GM13977 (cell line): ENCODE data around the gene ZNF423.

Source experiments
- DNase-seq: peaks from one replicate; pipeline ENCODE4 v3.0.0; 2012; ENCODE audit warnings: low spot score
- in situ Hi-C: fragments of 300-500 bp; cut with MboI; formaldehyde crosslinking; loops from one replicate; pipeline ENCODE4 v1.12.0; 2022; ENCODE audit warnings: low sequenced_read_pairs, low pct_unique_long_range_greater_than_20kb, mixed read lengths, inconsistent platforms; ENCODE audit not compliant: unreplicated experiment
- TF ChIP-seq, protein P1 (sequence below): IDR thresholded peaks from 2 replicates; pipeline ENCODE4 v1.5.1; 2012; ENCODE audit warnings: mild to moderate bottlenecking, control low read depth; ENCODE audit not compliant: insufficient read depth; ENCODE audit errors: extremely low read depth, missing control alignments

ZNF423 gene

DNA sequence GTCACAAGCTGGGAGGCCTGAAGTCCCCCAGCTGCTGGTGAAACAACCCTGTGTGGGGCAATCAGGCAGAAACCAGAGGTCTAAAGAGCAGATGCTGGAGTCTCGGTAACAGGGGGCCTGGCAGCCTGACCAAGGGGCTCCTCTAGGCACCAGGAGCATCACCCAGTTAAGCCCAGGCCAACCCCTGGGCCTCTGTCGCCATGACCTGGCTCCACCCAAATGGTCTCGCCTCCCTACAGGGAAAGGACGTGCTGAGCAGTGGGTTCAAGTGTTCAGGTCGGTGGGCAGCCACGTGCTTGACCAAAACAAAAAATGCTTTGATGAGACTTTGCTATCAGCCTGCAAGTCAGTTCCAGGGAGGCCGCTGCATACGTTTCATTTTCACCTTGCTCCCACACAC, 240.3 kb downstream of the ZNF423 start:
- in situ Hi-C loops, result no loop called here

DNA sequence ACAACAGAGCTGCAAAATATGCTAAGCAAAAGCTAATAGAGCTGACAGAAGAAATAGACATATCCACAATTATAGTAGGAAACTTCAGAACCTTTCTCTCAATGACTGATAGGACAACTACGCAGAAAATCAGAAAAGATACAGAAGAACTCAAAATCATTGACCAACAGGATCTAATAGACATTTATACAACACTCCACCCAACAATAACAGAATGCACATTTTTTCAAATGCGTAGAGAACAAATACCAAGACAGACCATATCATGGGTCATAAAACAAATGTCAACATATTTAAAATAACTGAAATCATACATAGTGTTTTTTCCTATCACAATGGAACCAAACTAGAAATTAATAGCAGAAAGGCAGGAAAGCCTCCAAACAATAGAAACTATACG, 244.9 kb downstream of the ZNF423 start:
- in situ Hi-C loops, result no loop called here
- TF ChIP-seq, protein P1, sequence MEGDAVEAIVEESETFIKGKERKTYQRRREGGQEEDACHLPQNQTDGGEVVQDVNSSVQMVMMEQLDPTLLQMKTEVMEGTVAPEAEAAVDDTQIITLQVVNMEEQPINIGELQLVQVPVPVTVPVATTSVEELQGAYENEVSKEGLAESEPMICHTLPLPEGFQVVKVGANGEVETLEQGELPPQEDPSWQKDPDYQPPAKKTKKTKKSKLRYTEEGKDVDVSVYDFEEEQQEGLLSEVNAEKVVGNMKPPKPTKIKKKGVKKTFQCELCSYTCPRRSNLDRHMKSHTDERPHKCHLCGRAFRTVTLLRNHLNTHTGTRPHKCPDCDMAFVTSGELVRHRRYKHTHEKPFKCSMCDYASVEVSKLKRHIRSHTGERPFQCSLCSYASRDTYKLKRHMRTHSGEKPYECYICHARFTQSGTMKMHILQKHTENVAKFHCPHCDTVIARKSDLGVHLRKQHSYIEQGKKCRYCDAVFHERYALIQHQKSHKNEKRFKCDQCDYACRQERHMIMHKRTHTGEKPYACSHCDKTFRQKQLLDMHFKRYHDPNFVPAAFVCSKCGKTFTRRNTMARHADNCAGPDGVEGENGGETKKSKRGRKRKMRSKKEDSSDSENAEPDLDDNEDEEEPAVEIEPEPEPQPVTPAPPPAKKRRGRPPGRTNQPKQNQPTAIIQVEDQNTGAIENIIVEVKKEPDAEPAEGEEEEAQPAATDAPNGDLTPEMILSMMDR, result no peak
- DNase-seq, result no peak

More for the DNA sequence above, 240.3 kb downstream of the ZNF423 start:
- no peak for DNase-seq
- TF ChIP-seq, protein P1, result no peak

DNA sequence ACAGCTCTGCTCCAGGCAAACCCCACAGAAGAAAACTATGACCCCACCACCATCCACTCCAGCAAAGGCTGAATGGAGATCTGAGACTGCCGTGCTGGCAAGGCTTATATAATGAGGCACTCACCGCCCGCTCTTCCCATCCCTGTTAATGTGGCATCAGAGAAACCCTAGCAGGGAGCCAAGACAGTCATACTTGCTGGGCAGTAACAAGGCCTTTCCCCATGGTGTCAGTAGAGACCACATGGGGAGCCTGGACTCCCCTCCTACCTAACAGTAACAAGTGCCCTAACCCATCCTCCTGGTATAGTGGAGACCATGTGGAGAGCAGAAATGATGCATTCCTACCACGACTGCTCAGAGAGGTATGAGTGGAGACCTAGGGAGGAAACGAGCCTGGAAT, 247.1 kb downstream of the ZNF423 start:
- TF ChIP-seq, protein P1, result peak; percentile 26
- no peak for DNase-seq
- in situ Hi-C loops, result no loop called here

DNA sequence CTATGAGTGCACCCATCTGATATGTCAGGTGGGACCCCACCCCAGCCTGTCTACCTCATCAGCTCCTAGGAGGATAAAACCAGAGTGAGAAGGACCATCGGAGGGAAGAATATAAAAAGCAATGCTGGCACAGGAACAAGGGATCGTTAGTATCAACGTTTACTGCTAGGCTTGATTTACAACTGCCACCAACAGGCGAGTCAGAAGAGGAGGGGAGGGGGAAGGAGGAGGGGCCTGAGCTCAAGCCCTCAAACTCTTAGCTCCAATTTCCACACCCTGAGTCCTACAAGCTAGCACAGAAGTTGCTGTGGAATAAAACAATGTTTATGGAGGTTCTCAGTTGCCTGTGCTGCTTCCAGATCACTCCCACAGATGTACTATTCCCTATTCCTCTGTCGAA, 247.8 kb downstream of the ZNF423 start:
- in situ Hi-C loops, result no loop called here
- no peak for DNase-seq
- TF ChIP-seq, protein P1, result no peak

DNA sequence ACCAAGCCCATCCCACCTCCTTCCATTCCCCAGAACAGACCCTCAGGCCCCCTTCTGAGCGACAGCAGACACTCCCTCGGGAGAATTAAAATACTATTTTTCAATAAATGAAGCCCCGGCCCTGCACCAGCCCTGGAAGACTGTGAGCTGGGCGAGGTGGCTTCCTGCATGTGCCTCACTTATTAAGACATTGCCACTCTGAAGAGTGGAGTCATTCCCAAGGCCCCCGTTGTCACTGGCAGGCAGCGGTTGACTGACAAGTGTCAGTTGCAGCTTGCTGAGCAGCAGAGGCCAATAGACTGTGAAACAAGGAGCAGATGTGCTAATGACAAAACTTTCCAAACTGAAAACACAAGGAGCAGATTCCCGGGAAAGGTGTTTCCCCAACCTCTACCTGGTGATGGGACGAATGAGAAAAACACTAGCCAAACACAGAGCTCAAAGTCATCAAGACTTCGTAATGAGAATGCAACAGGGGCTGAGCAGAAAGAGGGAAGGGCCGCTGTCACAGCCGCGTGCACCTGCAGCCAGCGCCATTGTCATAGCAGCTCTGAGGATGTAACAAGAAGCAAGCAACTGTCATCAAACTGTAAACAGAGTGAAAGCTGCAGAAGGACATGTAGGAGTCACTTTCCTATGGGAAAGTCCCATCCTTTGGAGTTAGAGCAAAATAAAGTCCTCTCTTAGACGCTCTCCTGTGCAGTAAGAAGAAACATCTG, 250.2 kb downstream of the ZNF423 start:
- DNase-seq, result no peak
- in situ Hi-C loops, result no loop called here
- TF ChIP-seq, protein P1, result no peak

DNA sequence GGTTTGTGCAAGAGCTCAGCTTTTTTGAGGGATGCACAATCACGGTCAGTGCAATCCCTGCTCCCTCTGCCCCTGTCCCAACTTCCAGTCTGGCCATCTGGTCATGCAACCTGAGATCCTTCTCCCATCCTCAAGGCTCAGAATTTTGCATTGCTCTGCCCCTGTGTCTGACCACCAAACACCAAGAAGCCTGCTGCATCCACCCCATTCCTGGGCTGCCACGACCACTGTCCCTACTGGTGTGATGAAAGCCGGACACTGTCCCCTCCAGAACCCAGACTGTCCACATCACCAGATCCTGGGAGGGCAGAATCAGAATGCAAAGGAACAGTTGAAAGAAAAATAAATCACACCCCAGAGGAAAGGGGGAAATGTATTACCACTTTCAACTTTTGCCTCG, 251.3 kb downstream of the ZNF423 start:
- TF ChIP-seq, protein P1, result no peak
- in situ Hi-C loops, result no loop called here
- no peak for DNase-seq
